HepG2 (cell line): ENCODE measurements around the gene STAMBPL1.

Experiments
- CTCF ChIP-seq: sonication (generic); formaldehyde crosslinking; IDR thresholded peaks from 2 replicates; pipeline ENCODE4 v1.5.0; 2020; ENCODE audit warnings: mild to moderate bottlenecking, missing genetic modification reagents, moderate library complexity
- POLR2AphosphoS5 ChIP-seq: IDR thresholded peaks from 2 replicates; pipeline ENCODE4 v1.6.1; 2012; ENCODE audit warnings: low read depth, low read length
- RAD21 ChIP-seq: fragments of 450-650 bp; formaldehyde crosslinking; IDR thresholded peaks from 2 replicates; pipeline ENCODE4 v1.5.0; 2020; ENCODE audit warnings: mild to moderate bottlenecking
- SP2 ChIP-seq: sonication (generic); formaldehyde crosslinking; IDR thresholded peaks from 2 replicates; pipeline ENCODE4 v1.5.1; 2020; ENCODE audit warnings: mild to moderate bottlenecking, missing genetic modification reagents
- U2AF2 ChIP-seq: fragments of 200-400 bp; formaldehyde crosslinking; IDR thresholded peaks from 2 replicates; pipeline ENCODE4 v1.6.1; 2017; ENCODE audit warnings: low read depth, mild to moderate bottlenecking, low read length
- ZBTB43 ChIP-seq: sonication (generic); formaldehyde crosslinking; conservative IDR thresholded peaks from 2 replicates; pipeline ENCODE4 v1.4.0; 2020; ENCODE audit warnings: missing genetic modification reagents

GRCh38 chr10:88920986-88921593 lies 41.0 kb downstream of the STAMBPL1 start:
- no peak for TF ChIP-seq RAD21 (CRISPR knock-in tag)
- TF ChIP-seq U2AF2: no peak
- no peak for TF ChIP-seq CTCF (CRISPR knock-in tag)
- no peak for TF ChIP-seq ZBTB43 (CRISPR knock-in tag)
- TF ChIP-seq POLR2AphosphoS5: no peak
- no peak for TF ChIP-seq SP2 (CRISPR knock-in tag)
